SK-N-MC (cell line): ENCODE data around the gene ADCY3.

Experiments used
- EZH2 ChIP-seq: fragments of 200-600 bp; sonication (generic); IDR thresholded peaks from one replicate; pipeline ENCODE4 v1.6.1; 2017; ENCODE audit warnings: antibody characterized with exemption
- POLR2AphosphoS5 ChIP-seq: IDR thresholded peaks from 2 replicates; pipeline ENCODE4 v1.6.1; 2012; ENCODE audit warnings: mild to moderate bottlenecking, low read depth, low read length, borderline replicate concordance

GRCh38 chr2:24926602-24927252 lies 6.7 kb upstream of the ADCY3 start:
- TF ChIP-seq EZH2 (no peak), POLR2AphosphoS5 (no peak)
